Posterior cingulate gyrus (tissue), 11 donors: ENCODE measurements around the gene CLDN24.

ENCODE experiments used
- DNase-seq, 10 donors: peaks; one replicate each; pipeline versions ENCODE4 v3.0.0 to v3.0.0-alpha.2; 2020 to 2021; ENCODE audit warnings: mixed read lengths in 3 of 10
- intact Hi-C: fragments of 100-400 bp; cut with DNase I; formaldehyde crosslinking; loops from one replicate; pipeline ENCODE4 v1.15.1; 2023

CLDN24 gene

GRCh38 chr4:183287677-183288076 is 34.5 kb downstream of the CLDN24 start:
- intact Hi-C loops = no loop called here
- no peak for DNase-seq

DNA sequence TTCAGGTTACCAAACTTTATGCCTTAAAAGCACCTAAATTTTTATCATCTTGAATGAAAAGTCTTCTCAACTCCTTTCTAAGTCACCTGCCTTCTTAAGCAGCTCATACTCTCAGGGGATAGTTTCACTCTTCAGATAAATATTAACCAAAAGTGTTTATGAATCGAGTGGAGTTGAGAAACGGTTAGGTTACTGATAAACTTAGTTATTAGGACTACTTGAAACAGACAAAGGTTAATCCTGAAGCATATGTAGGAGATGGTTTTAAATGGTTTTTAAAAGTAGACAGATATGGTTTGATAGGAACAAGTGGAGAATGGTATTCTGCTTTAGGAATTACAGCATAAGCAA is 34.9 kb downstream of the CLDN24 start:
- DNase-seq = no peak
- intact Hi-C loops = no loop called here

DNA sequence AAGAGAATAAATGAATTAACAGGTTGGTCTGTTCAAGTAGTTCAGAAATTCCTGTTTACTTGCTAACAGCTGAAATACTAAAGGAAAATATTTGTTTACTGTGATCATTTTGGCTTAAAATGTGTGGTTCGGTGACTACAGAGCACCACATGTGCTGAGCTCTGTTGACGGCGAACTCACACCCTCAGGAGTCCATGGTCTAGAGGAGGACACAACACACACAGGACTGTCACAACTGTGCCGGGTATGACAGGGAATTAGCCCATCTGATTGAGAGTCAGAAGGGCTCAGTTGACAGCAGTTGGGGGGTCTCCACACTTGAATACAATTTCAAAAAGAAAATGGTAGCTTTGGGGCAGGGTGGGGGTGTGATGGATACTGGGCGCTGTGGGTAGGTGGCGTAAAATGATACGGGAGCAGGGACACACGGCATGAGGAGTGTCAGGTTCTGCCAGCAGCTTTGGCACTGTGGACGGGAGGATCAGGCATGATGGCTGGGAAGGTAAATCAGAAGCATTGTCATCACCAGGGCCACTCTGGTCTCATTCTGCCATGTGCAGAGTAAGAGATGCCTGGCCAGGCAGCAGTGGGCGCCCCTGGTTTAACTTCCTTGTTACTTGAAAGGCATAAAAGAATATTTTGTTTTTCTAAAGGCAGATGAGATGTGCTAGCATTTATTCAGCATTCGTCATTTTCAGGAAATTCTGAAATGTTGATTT is 35.5 kb downstream of the CLDN24 start:
- intact Hi-C loops = no loop called here
- no peak for DNase-seq

DNA sequence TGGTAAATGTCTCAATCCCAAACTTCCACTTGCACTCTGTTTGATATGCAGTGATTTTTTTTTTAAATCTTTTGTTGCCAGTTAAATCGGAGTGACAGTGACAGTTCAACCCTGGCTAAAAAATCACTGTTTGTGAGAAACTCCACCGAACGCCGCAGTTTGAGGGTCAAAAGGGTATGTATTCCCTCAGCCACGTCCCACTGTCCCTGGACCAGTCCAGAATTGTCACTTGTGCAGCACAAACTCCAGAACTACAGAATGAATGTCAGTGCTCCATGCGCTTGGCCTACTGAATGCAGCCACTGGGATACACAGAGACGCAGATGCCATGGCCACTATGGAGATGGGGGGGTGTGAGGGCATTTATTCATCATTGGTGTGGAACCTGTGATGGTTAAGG is 36.3 kb downstream of the CLDN24 start:
- intact Hi-C loops = no loop called here
- no peak for DNase-seq

DNA sequence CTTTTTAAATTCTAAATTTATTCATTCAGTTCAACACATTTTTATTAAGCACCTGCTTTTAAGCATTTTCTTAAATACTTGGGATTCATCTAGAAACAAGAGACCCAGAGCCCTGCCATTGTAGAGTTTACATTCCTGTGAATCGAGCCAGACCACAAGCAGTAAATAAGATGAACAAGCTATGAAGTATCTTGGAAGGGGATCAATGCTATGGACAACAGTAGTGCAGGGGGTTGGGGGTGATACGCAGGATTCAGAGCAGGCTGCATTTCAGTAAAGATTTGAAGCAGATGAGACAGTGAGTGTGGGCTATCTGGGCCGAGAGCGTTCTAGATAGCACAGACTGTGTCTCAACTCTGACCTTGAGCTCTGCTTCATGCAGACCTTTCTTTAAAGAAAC is 37.3 kb downstream of the CLDN24 start:
- no peak for DNase-seq
- intact Hi-C loops = no loop called here

- no peak for DNase-seq
- intact Hi-C loops = no loop called here
These were observed 37.9 kb downstream of the CLDN24 start for GRCh38 chr4:183284258-183284785.

DNA sequence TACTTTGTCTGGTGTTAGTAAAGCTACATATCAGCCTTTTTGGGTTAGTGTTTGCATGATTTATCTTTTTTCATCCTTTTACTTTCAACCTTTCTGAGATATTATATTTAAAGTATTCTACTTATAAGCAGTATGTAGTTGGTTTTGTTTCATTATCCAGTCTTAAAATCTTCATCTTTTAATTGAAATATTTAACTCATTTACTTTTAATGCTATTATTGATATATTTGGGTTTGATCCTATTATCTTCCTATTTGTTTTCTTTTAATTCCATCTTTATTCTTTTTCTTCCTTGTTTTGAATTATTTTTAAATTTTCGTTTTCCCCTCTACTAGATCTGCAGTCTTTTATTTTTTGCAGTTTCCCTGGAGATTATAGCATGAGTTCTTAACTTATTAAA is 46.1 kb downstream of the CLDN24 start:
- no peak for DNase-seq
- intact Hi-C loops = no loop called here

GRCh38 chr4:183272384-183272783 is 49.8 kb downstream of the CLDN24 start:
- intact Hi-C loops = no loop called here
- DNase-seq = no peak
